ENCODE results near the gene LBX1.
"Not testable (repeated sequence)": the region's sequence is repeated elsewhere in the genome, so short reads cannot be mapped to it uniquely, and the experiment has no call there.

Gene LBX1

DNA sequence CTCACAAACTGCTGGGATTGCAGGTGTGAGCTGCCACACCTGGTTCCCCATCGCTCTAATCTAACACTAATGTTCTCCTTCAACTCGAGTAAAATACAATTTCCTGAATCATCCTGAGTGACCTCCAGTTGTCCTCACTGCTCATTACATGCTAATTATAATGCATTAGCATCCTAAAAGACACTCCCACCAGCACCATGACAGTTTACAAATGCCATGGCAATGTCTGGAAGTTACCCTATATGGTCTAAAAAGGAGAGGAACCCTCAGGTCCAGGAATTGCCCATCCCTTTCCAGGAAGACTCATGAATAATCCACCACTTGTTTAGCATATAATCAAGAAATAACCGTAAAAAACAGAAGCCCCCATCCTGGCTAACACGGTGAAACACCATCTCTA is 26.6 kb downstream of the LBX1 start:
- DNase-seq = not testable (repeated sequence)

DNA sequence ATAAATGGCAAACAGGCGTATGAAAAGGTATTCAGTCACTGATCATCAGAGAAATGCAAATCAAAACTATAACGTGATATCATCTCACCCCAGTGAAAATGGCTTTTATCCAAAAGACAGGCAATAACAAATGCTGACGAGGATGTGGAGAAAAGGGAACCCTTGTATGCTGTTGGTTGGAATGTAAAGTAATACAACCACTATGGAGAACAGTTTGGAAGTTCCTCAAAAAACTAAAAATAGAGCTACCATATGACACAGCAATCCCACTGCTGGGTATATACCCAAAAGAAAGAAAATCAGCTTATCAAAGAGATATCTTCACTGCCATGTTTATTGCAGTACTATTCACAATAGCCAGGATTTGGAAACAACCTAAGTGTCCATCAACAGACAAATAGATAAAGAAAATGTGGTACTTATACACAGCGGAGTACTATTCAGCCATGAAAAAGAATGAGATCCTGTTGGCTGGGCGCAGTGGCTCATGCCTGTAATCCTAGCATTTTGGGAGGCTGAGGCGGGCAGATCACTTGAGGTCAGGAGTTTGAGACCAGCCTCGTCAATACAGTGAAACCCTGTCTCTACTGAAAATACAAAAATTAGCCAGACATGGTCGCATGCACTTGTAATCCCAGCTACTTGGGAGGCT is 30.8 kb downstream of the LBX1 start:
- DNase-seq = not testable (repeated sequence)

DNA sequence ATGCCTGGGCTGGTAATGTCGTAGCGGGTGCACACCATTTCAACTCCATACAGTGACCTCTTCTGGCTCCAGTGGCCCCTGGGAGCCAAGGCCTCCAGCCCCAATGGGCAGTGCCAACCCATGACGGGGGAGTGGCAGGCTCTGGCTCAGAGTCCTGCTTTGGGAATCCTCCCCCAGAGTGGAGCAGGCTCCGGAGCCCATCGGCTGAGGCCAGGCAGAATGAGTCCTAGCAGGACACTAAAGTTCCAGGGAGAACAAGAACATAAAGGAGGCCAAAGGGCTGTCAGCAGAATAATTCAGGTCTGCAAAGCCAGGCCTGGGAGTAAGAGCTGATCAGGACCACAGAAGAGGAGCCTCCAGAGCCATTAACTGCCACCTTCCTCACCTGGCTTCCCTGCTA is 33.3 kb downstream of the LBX1 start:
- DNase-seq = no peak

DNA sequence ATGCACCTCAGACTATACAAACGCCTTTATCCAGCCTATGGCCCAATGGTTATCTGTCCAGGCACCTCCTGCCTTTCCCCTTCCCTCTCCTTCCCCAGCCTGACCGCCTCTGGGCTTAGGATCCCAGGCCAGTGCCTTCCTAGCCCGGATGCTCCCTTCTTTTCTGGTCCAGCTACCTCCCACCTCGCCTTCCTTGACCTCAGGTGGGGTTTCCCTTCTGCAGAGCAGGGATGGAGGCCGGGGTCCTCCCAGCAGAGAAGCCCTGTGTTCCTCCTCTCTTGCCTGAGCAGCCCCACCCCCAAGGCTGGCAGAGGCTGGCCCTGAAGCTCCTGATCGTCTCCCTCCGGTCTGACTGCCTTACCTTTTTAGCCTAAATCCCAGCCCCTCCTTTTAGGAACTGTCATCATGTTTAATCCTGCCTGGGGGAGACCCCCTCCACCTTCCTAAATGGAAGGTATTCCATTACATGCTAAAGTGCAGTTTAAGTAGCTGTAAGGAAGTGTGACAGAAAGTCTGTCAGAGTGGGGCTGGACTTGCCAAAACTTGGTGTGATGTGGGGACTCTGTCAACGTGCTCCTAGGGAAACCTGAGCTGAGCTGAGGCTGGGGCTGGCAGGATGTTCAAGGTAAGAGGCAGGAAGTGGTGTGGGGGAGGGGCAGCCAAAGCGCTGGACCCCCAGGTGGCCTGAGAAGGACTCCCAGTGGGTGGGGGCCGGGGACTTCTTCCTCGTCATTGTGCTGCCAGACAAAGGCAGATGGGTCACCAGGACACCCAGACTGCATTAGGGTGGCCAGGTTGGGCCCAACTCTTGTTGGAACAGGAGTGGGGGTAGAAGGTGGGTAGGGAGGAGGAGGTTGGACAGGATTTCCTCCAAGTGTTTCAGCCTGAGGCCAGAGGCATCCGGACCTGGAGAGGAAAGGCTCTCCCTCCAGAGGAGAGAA is 39.5 kb downstream of the LBX1 start:
- no peak for DNase-seq

DNA sequence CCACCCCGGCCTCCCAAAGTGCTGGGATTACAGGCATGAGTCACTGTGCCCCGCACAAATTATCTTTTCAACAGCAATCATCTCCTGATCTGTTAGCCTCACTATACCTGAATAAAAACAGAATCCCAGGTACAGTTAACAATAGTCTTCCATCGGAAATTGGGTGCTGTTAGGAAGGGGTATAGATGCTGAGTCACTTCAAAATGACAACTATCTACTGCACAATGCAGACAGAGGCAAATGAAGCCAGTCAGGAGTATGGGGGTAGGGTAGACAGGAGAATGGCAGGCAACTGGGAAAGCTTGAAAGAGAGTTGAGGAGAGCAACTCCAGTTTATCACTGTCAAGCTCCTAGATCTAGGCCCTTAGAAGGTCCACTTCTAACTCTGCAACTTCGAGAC is 40.3 kb downstream of the LBX1 start:
- no peak for DNase-seq

DNA sequence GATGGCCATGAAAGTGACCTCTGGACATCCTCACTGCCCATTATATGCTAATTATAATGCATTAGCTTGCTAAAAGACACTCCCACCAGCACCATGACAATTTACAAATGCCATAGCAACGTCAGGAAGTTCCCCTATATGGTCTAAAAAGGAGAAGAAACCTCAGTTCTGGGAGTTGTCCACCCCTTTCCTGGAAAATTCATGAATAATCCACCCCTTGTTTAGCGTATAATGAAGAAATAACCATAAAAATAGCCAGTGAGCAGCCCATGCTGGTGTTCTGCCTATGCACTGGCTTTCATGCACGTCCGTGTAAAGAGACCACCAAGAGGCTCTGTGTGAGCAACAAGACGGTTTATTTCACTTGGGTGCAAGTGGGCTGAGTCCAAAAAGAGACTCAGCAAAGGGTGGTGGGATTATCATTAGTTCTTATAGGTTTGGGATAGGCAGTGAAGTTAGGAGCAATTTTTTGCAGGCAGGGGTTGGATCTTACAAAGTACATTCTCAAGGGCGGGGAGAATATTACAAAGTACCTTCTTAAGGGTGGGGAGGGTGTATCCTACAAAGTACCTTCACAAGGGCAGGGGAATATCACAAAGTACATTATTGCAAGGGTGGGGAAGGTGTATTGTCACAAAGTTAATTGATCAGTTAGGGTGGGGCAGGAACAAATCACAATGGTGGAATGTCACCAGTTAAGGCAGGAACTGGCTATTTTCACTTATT is 45.6 kb downstream of the LBX1 start:
- no peak for DNase-seq

DNA sequence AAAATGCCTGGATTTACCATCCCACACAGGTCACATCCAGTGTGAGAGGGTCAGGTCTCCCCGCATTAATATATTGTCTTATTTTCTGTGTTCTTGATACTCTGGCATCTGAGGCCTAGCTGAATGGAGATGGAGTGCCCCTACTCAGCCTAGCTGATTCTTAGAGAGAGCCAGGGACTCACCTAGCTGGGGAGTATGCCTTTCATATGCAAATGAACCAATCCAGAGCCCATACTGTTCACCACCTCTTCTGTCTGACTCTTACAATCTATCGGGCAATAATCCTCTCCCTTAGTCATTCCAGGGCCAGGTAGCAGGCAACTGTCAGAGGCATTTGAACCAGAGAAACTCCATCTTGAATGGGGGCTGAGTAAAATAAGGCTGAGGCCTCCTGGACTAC is 46.3 kb downstream of the LBX1 start:
- DNase-seq = no peak
